Loucy (cell line): ENCODE results near the gene CUBN.

Experiments
- H2AFZ ChIP-seq: fragments of 200-600 bp; sonication (generic); 2 replicates; pipeline ENCODE4 v1.6.0; 2016; ENCODE audit warnings: antibody characterized with exemption, mild to moderate bottlenecking, low read length, moderate library complexity
- H3F3A ChIP-seq: fragments of 200-600 bp; 2 replicates; pipeline ENCODE4 v1.6.0; 2016; ENCODE audit warnings: antibody characterized with exemption, low read depth, mild to moderate bottlenecking
- H3K27me3 ChIP-seq: fragments of 200-600 bp; sonication (generic); 2 replicates; pipeline ENCODE4 v1.6.1; 2014; ENCODE audit warnings: low read length, mild to moderate bottlenecking; ENCODE audit not compliant: insufficient read depth, poor library complexity, severe bottlenecking
- H3K36me3 ChIP-seq: fragments of 200-600 bp; sonication (generic); 2 replicates; pipeline ENCODE4 v1.6.1; 2016; ENCODE audit warnings: low read length; ENCODE audit not compliant: insufficient read depth
- H3K4me1 ChIP-seq: fragments of 200-600 bp; sonication (generic); 2 replicates; pipeline ENCODE4 v1.5.1; 2014; ENCODE audit warnings: low read length, mild to moderate bottlenecking; ENCODE audit not compliant: insufficient read depth, poor library complexity, severe bottlenecking
- H3K4me2 ChIP-seq: fragments of 200-600 bp; sonication (generic); 2 replicates; pipeline ENCODE4 v1.6.0; 2014; ENCODE audit warnings: antibody characterized with exemption, low read length, low read depth, mild to moderate bottlenecking; ENCODE audit not compliant: poor library complexity, severe bottlenecking
- H3K4me3 ChIP-seq: fragments of 200-600 bp; sonication (generic); 2 replicates; pipeline ENCODE4 v1.5.1; 2014; ENCODE audit warnings: low read length, mild to moderate bottlenecking, mixed read lengths; ENCODE audit not compliant: poor library complexity, severe bottlenecking
- H3K79me2 ChIP-seq: fragments of 200-600 bp; sonication (generic); 2 replicates; pipeline ENCODE4 v1.6.1; 2014; ENCODE audit warnings: low read length; ENCODE audit not compliant: insufficient read depth
- H3K9ac ChIP-seq: fragments of 200-600 bp; sonication (generic); 2 replicates; pipeline ENCODE4 v1.6.0; 2014; ENCODE audit warnings: mild to moderate bottlenecking, low read depth, low read length, moderate library complexity; ENCODE audit not compliant: poor library complexity, severe bottlenecking
- H3K9me2 ChIP-seq: fragments of 200-600 bp; sonication (generic); replicated peaks from 2 replicates; pipeline ENCODE4 v1.6.1; 2016; ENCODE audit warnings: low read depth, low read length, mixed read lengths
- H3K9me3 ChIP-seq: fragments of 200-600 bp; sonication (generic); 2 replicates; pipeline ENCODE4 v1.6.1; 2014; ENCODE audit warnings: mild to moderate bottlenecking, antibody characterized with exemption, low read length, low read depth; ENCODE audit not compliant: insufficient read depth
- H4K20me1 ChIP-seq: fragments of 200-600 bp; sonication (generic); 2 replicates; pipeline ENCODE4 v1.6.0; 2014; ENCODE audit warnings: antibody characterized with exemption, low read length, mild to moderate bottlenecking; ENCODE audit not compliant: insufficient read depth, poor library complexity, severe bottlenecking
- EZH2phosphoT487 ChIP-seq: fragments of 200-600 bp; IDR thresholded peaks from 2 replicates; pipeline ENCODE4 v1.6.1; 2018; ENCODE audit warnings: antibody characterized with exemption, mild to moderate bottlenecking, moderate library complexity, borderline replicate concordance
- TF ChIP-seq, protein P1 (sequence below): fragments of 200-600 bp; sonication (generic); conservative IDR thresholded peaks from 2 replicates; pipeline ENCODE4 v1.5.1; 2014; ENCODE audit warnings: mild to moderate bottlenecking, antibody characterized with exemption, low read length

Gene CUBN

DNA sequence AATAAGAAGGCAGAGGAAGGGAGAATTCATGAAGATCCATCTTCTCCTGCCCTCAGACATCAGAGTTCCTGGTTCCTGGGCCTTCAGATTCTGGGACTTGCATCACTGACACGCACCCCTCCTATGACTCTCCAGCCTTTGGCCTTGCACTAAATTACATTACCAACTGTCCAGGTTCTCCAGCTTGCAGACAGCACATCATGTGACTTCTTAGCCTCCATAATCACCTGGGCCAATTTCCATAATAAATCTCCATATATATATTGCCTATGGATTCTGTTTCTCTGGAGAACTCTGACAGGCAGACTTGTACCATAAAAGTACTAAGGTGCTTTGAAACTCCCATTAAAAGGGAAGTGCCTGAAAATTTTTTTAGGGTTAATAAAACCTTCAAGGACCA is 335.6 kb downstream of the CUBN start:
- 0 out of 2 replicates have a peak, but pooled peaks cover 3% of the 10 kb centered on the region for H3K9me2 ChIP-seq
- H3K79me2 ChIP-seq: peaks cover 13% of the 10 kb centered on the region; the same call in 1 of the 2 replicates
- H3K9me3 ChIP-seq: no peaks in the 10 kb centered on the region

DNA sequence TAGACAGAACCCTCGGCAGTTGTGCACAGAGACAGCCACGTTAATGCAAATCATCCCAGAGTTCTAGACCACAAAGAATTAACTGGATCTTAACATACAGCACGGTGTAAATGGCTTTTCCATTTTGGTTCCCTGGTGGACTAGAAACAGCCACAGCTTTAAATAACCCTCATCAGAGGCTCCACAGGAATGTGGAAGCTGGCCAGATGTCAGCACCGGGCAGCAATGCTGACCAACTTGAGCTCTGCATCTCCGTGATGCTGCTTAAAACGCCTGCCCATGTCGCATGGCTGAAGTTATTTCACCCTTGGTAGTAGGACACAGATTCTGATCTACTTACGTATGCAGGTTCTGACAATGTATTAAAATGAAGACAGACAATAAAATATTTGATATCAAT is 336.9 kb downstream of the CUBN start:
- H3K4me3 ChIP-seq: no peak overlapping the region
- no peaks in the 10 kb centered on the region for H3K4me1 ChIP-seq
- H3K36me3 ChIP-seq: no peaks in the 10 kb centered on the region
- H2AFZ ChIP-seq: no peak overlapping the region
- H4K20me1 ChIP-seq: no peaks in the 10 kb centered on the region
- no peaks in the 10 kb centered on the region for H3F3A ChIP-seq
- H3K9ac ChIP-seq: no peak overlapping the region
- H3K79me2 ChIP-seq: peaks cover 14% of the 10 kb centered on the region; the same call in 1 of the 2 replicates
- H3K27me3 ChIP-seq: no peaks in the 10 kb centered on the region
- no peak for TF ChIP-seq EZH2phosphoT487
- TF ChIP-seq, protein P1, sequence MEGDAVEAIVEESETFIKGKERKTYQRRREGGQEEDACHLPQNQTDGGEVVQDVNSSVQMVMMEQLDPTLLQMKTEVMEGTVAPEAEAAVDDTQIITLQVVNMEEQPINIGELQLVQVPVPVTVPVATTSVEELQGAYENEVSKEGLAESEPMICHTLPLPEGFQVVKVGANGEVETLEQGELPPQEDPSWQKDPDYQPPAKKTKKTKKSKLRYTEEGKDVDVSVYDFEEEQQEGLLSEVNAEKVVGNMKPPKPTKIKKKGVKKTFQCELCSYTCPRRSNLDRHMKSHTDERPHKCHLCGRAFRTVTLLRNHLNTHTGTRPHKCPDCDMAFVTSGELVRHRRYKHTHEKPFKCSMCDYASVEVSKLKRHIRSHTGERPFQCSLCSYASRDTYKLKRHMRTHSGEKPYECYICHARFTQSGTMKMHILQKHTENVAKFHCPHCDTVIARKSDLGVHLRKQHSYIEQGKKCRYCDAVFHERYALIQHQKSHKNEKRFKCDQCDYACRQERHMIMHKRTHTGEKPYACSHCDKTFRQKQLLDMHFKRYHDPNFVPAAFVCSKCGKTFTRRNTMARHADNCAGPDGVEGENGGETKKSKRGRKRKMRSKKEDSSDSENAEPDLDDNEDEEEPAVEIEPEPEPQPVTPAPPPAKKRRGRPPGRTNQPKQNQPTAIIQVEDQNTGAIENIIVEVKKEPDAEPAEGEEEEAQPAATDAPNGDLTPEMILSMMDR: no peak
- no peaks in the 10 kb centered on the region for H3K9me3 ChIP-seq
- no peak overlapping the region for H3K4me2 ChIP-seq
- H3K9me2 ChIP-seq: 0 out of 2 replicates have a peak, but pooled peaks cover 3% of the 10 kb centered on the region

More for the DNA sequence above, 335.6 kb downstream of the CUBN start:
- Histone ChIP-seq H4K20me1 (no peaks in the 10 kb centered on the region), H3K36me3 (0 out of 2 replicates have a peak, but pooled peaks cover 4% of the 10 kb centered on the region), H3K4me2 (no peak overlapping the region), H3K4me1 (no peaks in the 10 kb centered on the region), H2AFZ (no peak overlapping the region), H3K27me3 (no peaks in the 10 kb centered on the region), H3K4me3 (no peak overlapping the region), H3K9ac (no peak overlapping the region), H3F3A (no peaks in the 10 kb centered on the region)
- no peak for TF ChIP-seq EZH2phosphoT487
- TF ChIP-seq, protein P1: no peak

DNA sequence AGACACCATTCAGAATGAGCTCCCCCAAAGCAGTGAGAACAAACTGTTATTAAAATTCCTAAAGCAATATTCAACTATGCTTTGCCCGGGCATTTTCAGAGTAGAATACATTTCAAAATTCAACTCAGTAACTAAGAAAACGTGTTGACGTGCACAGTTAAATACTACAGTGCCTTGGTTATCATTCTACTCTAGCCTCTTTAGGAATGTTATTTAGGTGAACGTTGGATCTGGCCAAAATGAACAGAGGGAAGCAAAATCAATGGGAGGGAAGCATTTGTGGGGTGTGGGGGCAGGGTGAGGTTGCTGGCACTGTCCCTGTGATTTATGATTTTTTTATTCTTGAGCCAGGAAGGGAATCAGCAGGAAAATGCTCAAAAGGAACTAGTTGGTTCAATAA is 339.8 kb downstream of the CUBN start:
- H3K79me2 ChIP-seq: peaks cover 8% of the 10 kb centered on the region; the same call in 1 of the 2 replicates
- no peak overlapping the region for H2AFZ ChIP-seq
- no peaks in the 10 kb centered on the region for H3F3A ChIP-seq
- no peak for TF ChIP-seq EZH2phosphoT487
- TF ChIP-seq, protein P1: no peak
- H4K20me1 ChIP-seq: no peaks in the 10 kb centered on the region
- no peaks in the 10 kb centered on the region for H3K4me1 ChIP-seq
- 0 out of 2 replicates have a peak, but pooled peaks cover 3% of the 10 kb centered on the region for H3K9me2 ChIP-seq
- H3K4me3 ChIP-seq: no peak overlapping the region
- H3K9ac ChIP-seq: no peak overlapping the region
- H3K36me3 ChIP-seq: no peaks in the 10 kb centered on the region
- H3K27me3 ChIP-seq: no peaks in the 10 kb centered on the region
- no peak overlapping the region for H3K4me2 ChIP-seq
- no peaks in the 10 kb centered on the region for H3K9me3 ChIP-seq
